Suppressor macrophage treated with lipopolysaccharide for 1 hour (primary cell): ENCODE results near the gene TGIF1.
"Not testable (repeated sequence)": the region's sequence is repeated elsewhere in the genome, so short reads cannot be mapped to it uniquely, and the experiment has no call there.

Source experiments
- DNase-seq, 3 donors: peaks; one replicate each; pipeline ENCODE4 v3.0.0-alpha.2; 2020 to 2022

TGIF1 gene

GRCh38 chr18:3450012-3450798 lies at the start of gene TGIF1:
Gene TGIF1 (plus strand): TSS chr18:3450172. CDS start chr18:3450490, 318 bp downstream.
- peak; percentile 65 to 81 (median 68) for DNase-seq

- no peak for DNase-seq
Observed at GRCh38 chr18:3400567-3401296, 49.2 kb upstream of the TGIF1 start.

- no peak for DNase-seq
Observed at GRCh38 chr18:3401669-3402620, 48.0 kb upstream of the TGIF1 start.

GRCh38 chr18:3402982-3403451 lies 47.0 kb upstream of the TGIF1 start:
- no peak for DNase-seq

GRCh38 chr18:3405713-3406112 lies 44.3 kb upstream of the TGIF1 start:
- DNase-seq: peak; percentile 48 to 65 (median 55)

GRCh38 chr18:3408107-3408506 lies 41.9 kb upstream of the TGIF1 start:
- no peak for DNase-seq

GRCh38 chr18:3409811-3410210 lies 40.2 kb upstream of the TGIF1 start:
- DNase-seq: no peak

- DNase-seq: no peak
Observed at GRCh38 chr18:3410273-3410672, 39.7 kb upstream of the TGIF1 start.

- not testable (repeated sequence) for DNase-seq
Observed at GRCh38 chr18:3410876-3411275, 39.1 kb upstream of the TGIF1 start.

GRCh38 chr18:3411327-3411726 lies 38.6 kb upstream of the TGIF1 start:
- no peak for DNase-seq

GRCh38 chr18:3411854-3412268 lies 38.1 kb upstream of the TGIF1 start:
- DNase-seq: peak in 2 of 3 donors; percentile 6 to 35

- DNase-seq: peak; percentile 28 to 31 (median 30)
Observed at GRCh38 chr18:3412528-3412927, 37.4 kb upstream of the TGIF1 start.

- no peak for DNase-seq
Observed at GRCh38 chr18:3415110-3415509, 34.9 kb upstream of the TGIF1 start.

GRCh38 chr18:3418083-3418482 lies 31.9 kb upstream of the TGIF1 start:
- DNase-seq: no peak

GRCh38 chr18:3420919-3421279 lies 29.1 kb upstream of the TGIF1 start:
- DNase-seq: no peak

- no peak for DNase-seq
Observed at GRCh38 chr18:3422905-3423304, 27.1 kb upstream of the TGIF1 start.

GRCh38 chr18:3424280-3424890 lies 25.6 kb upstream of the TGIF1 start:
- DNase-seq: peak in 2 of 3 donors; percentile 17 to 27

GRCh38 chr18:3425030-3425429 lies 24.9 kb upstream of the TGIF1 start:
- DNase-seq: no peak

- no peak for DNase-seq
Observed at GRCh38 chr18:3425446-3425845, 24.5 kb upstream of the TGIF1 start.

GRCh38 chr18:3426074-3426473 lies 23.9 kb upstream of the TGIF1 start:
- DNase-seq: no peak

- no peak for DNase-seq
Observed at GRCh38 chr18:3427944-3428343, 22.0 kb upstream of the TGIF1 start.

- DNase-seq: no peak
Observed at GRCh38 chr18:3429121-3429520, 20.9 kb upstream of the TGIF1 start.
